Tibial nerve (tissue), 4 donors: ENCODE data around the gene NCEH1. TPM values are rescaled to one million over a fixed set of nuclear protein-coding genes. Genes with fewer than 3 reads are reported as not detected.

Experiments
- DNase-seq, 2 donors: peaks; one replicate each; pipeline ENCODE4 v3.0.0-alpha.2; 2019; ENCODE audit warnings: low spot score in 2 of 2
- H3K27ac ChIP-seq, 4 donors: fragments of 200-600 bp; sonication (generic) in 3 of 4; one replicate each; pipeline ENCODE4 v1.5.1; 2017 to 2019; ENCODE audit warnings: mild to moderate bottlenecking in 1 of 4
- H3K27me3 ChIP-seq, 2 donors: fragments of 200-600 bp; sonication (generic) in 1 of 2; one replicate each; pipeline versions ENCODE4 v1.5.1 to v1.6.0; 2017 to 2019
- H3K36me3 ChIP-seq, 3 donors: fragments of 200-600 bp; sonication (generic); one replicate each; pipeline ENCODE4 v1.5.1; 2018 to 2019
- H3K4me1 ChIP-seq, 4 donors: fragments of 200-600 bp; sonication (generic) in 3 of 4; one replicate each; pipeline ENCODE4 v1.5.1; 2017 to 2019
- H3K4me3 ChIP-seq, 4 donors: fragments of 200-600 bp; sonication (generic) in 3 of 4; one replicate each; pipeline ENCODE4 v1.5.1; 2017 to 2019; ENCODE audit warnings: mild to moderate bottlenecking in 1 of 4, moderate library complexity in 1 of 4
- H3K9me3 ChIP-seq, 4 donors: fragments of 200-600 bp; sonication (generic) in 3 of 4; one replicate each; pipeline ENCODE4 v1.5.1; 2017 to 2019
- CTCF ChIP-seq, 5 experiments: fragments of 200-600 bp in 3 of 5; fragments of 450-650 bp in 2 of 5; sonication (generic) in 3 of 5; IDR thresholded peaks; one replicate each; pipeline ENCODE4 v1.5.1; 2016 to 2019; ENCODE audit warnings: antibody characterized with exemption in 5 of 5, mild to moderate bottlenecking in 3 of 5, moderate library complexity in 2 of 5
- EP300 ChIP-seq, 2 donors: sonication (generic); formaldehyde crosslinking; IDR thresholded peaks; one replicate each; pipeline ENCODE4 v1.6.1; 2017; ENCODE audit warnings: antibody characterized with exemption in 2 of 2, mild to moderate bottlenecking in 1 of 2
- POLR2A ChIP-seq, 2 donors: fragments of 450-650 bp; IDR thresholded peaks; one replicate each; pipeline ENCODE4 v1.6.1; 2017; ENCODE audit warnings: antibody characterized with exemption in 2 of 2, mild to moderate bottlenecking in 2 of 2, moderate library complexity in 2 of 2
- WGBS, 2 donors: methylation state at CpG; one replicate each; pipeline ENCODE4 v1.1.5; 2018; 5-methylcytosine and 5-hydroxymethylcytosine counted together
- total RNA-seq, 4 donors: library from RNA; depleted of rRNA; stranded (reverse); fragments of >200 nt; gene quantifications; one replicate each; pipeline ENCODE4 v1.1.0, GENCODE V29; 2016

The NCEH1 gene
- total RNA-seq, 4 donors from 2014 or later, result 4.3 to 13.5 (median 5.5) TPM

- H3K27me3 ChIP-seq, result no peaks in the 10 kb centered on the region
- no peak overlapping the region for H3K4me3 ChIP-seq
- TF ChIP-seq POLR2A (IDR thresholded peaks at IDR 0.05), result no peak
- no peak for TF ChIP-seq EP300 (IDR thresholded peaks at IDR 0.05)
- no peak for TF ChIP-seq CTCF (IDR thresholded peaks at IDR 0.05)
- H3K27ac ChIP-seq, result no peak overlapping the region
- H3K9me3 ChIP-seq, result no peaks in the 10 kb centered on the region
- no peak for DNase-seq
- H3K4me1 ChIP-seq, result peaks cover 0 to 4% (median 0%) of the 10 kb centered on the region in 4 donors
- H3K36me3 ChIP-seq, result no peaks in the 10 kb centered on the region
- WGBS, 2 donors, result 0 to 47% methylated on average over 1 of the region's 1 CpG
These were observed 58.8 kb downstream of the NCEH1 start for GRCh38 chr3:172651936-172652625.

GRCh38 chr3:172649987-172650386 lies 60.9 kb downstream of the NCEH1 start:
- 92 to 95% methylated on average over 6 of the region's 6 CpGs for WGBS, 2 donors
- DNase-seq, result no peak

GRCh38 chr3:172648747-172649146 lies 62.1 kb downstream of the NCEH1 start:
- WGBS, 2 donors, result 65 to 71% methylated on average over 9 of the region's 9 CpGs

More at GRCh38 chr3:172649987-172650386, 60.9 kb downstream of the NCEH1 start:
- Histone ChIP-seq H3K4me3 (no peak overlapping the region), H3K4me1 (peaks cover 0 to 11% (median 0%) of the 10 kb centered on the region in 4 donors), H3K27ac (no peak overlapping the region), H3K9me3 (no peaks in the 10 kb centered on the region), H3K27me3 (no peaks in the 10 kb centered on the region), H3K36me3 (no peaks in the 10 kb centered on the region)
- TF ChIP-seq EP300 (IDR thresholded peaks at IDR 0.05) (no peak), POLR2A (IDR thresholded peaks at IDR 0.05) (no peak), CTCF (IDR thresholded peaks at IDR 0.05) (no peak)

GRCh38 chr3:172647823-172648222 lies 63.0 kb downstream of the NCEH1 start:
- no peaks in the 10 kb centered on the region for H3K27me3 ChIP-seq
- WGBS, 2 donors, result 90 to 94% methylated on average over 14 of the region's 14 CpGs
- TF ChIP-seq EP300 (IDR thresholded peaks at IDR 0.05), result no peak
- TF ChIP-seq CTCF (IDR thresholded peaks at IDR 0.05), result no peak
- TF ChIP-seq POLR2A (IDR thresholded peaks at IDR 0.05), result no peak
- H3K9me3 ChIP-seq, result no peaks in the 10 kb centered on the region
- peaks cover 0 to 11% (median 0%) of the 10 kb centered on the region in 4 donors for H3K4me1 ChIP-seq
- no peak for DNase-seq
- H3K36me3 ChIP-seq, result peaks cover 0 to 11% (median 0%) of the 10 kb centered on the region in 3 donors
- H3K4me3 ChIP-seq, result no peak overlapping the region
- no peak overlapping the region for H3K27ac ChIP-seq

More at GRCh38 chr3:172648747-172649146, 62.1 kb downstream of the NCEH1 start:
- Histone ChIP-seq H3K36me3 (peaks cover 0 to 3% (median 0%) of the 10 kb centered on the region in 3 donors), H3K4me3 (no peak overlapping the region), H3K27me3 (no peaks in the 10 kb centered on the region), H3K9me3 (no peaks in the 10 kb centered on the region), H3K4me1 (peaks cover 0 to 11% (median 0%) of the 10 kb centered on the region in 4 donors), H3K27ac (no peak overlapping the region)
- no peak for DNase-seq
- TF ChIP-seq EP300 (IDR thresholded peaks at IDR 0.05) (no peak), POLR2A (IDR thresholded peaks at IDR 0.05) (no peak), CTCF (IDR thresholded peaks at IDR 0.05) (no peak)

- H3K4me1 ChIP-seq, result peaks cover 0 to 11% (median 0%) of the 10 kb centered on the region in 4 donors
- WGBS, 2 donors, result 67 to 70% methylated on average over 3 of the region's 3 CpGs
- H3K9me3 ChIP-seq, result no peaks in the 10 kb centered on the region
- no peaks in the 10 kb centered on the region for H3K27me3 ChIP-seq
- DNase-seq, result no peak
- H3K27ac ChIP-seq, result no peak overlapping the region
- H3K4me3 ChIP-seq, result no peak overlapping the region
- peaks cover 0 to 16% (median 0%) of the 10 kb centered on the region in 3 donors for H3K36me3 ChIP-seq
- no peak for TF ChIP-seq EP300 (IDR thresholded peaks at IDR 0.05)
- no peak for TF ChIP-seq POLR2A (IDR thresholded peaks at IDR 0.05)
- no peak for TF ChIP-seq CTCF (IDR thresholded peaks at IDR 0.05)
These were observed 63.8 kb downstream of the NCEH1 start for GRCh38 chr3:172647080-172647479.
